Activated CD4-positive, alpha-beta T cell treated with anti-CD3 and anti-CD28 coated beads, Interleukin-2, Interleukin-4, amounts not matched to agents 100 ng/mL and 50 ng/mL, durations not matched to agents 16 hours and 8 hours (primary cell): ENCODE data around the gene S1PR4.
"Not testable (repeated sequence)": the region's sequence is repeated elsewhere in the genome, so short reads cannot be mapped to it uniquely, and the experiment has no call there.

Source experiments
- DNase-seq: peaks from one replicate; pipeline ENCODE4 v3.0.0-alpha.2; 2020; ENCODE audit warnings: low spot score

Gene S1PR4

GRCh38 chr19:3220576-3220975 lies 42.0 kb downstream of the S1PR4 start:
- DNase-seq, result no peak

GRCh38 chr19:3221576-3221975 lies 43.0 kb downstream of the S1PR4 start:
- DNase-seq, result not testable (repeated sequence)

GRCh38 chr19:3222709-3223108 lies 44.1 kb downstream of the S1PR4 start:
- DNase-seq, result no peak

- peak; percentile 22 for DNase-seq
Observed at GRCh38 chr19:3224346-3225168, 46.0 kb downstream of the S1PR4 start, which contains the start of gene CELF5. CELF5 (plus strand) TSS chr19:3224661; CDS start chr19:3224740, 79 bp downstream.

GRCh38 chr19:3225169-3225485 lies 46.6 kb downstream of the S1PR4 start:
- no peak for DNase-seq

GRCh38 chr19:3225677-3226093 lies 47.1 kb downstream of the S1PR4 start:
- no peak for DNase-seq

GRCh38 chr19:3227054-3227626 lies 48.6 kb downstream of the S1PR4 start:
- no peak for DNase-seq

GRCh38 chr19:3229346-3229743 lies 50.8 kb downstream of the S1PR4 start:
- no peak for DNase-seq
